Spinal cord (tissue), 10 donors: ENCODE measurements around the gene PPIG. TPM values are rescaled to one million over a fixed set of nuclear protein-coding genes. Genes with fewer than 3 reads are reported as not detected.
"Not testable (repeated sequence)": the region's sequence is repeated elsewhere in the genome, so short reads cannot be mapped to it uniquely, and the experiment has no call there.

Experiments
- DNase-seq, 6 donors: peaks; one replicate each; pipeline versions ENCODE4 v3.0.0 to v3.0.0-alpha.2; 2013 to 2015; ENCODE audit warnings: low spot score in 6 of 6, low read depth in 4 of 6
- H3K27ac ChIP-seq: one replicate; pipeline ENCODE4 v1.5.1; 2013; ENCODE audit warnings: low read depth, low read length, control low read depth
- H3K27me3 ChIP-seq: one replicate; pipeline ENCODE4 v1.6.1; 2013; ENCODE audit warnings: low read length; ENCODE audit not compliant: control insufficient read depth, insufficient read depth
- H3K36me3 ChIP-seq: one replicate; pipeline ENCODE4 v1.6.1; 2013; ENCODE audit warnings: low read length; ENCODE audit not compliant: control insufficient read depth, insufficient read depth
- H3K4me1 ChIP-seq: one replicate; pipeline ENCODE4 v1.6.1; 2013; ENCODE audit warnings: low read length; ENCODE audit not compliant: control insufficient read depth, insufficient read depth
- H3K4me3 ChIP-seq: one replicate; pipeline ENCODE4 v1.5.1; 2013; ENCODE audit warnings: low read depth, low read length, control low read depth
- H3K9me3 ChIP-seq: one replicate; pipeline ENCODE4 v1.6.1; 2013; ENCODE audit warnings: low read length; ENCODE audit not compliant: control insufficient read depth, insufficient read depth
- WGBS: methylation state at CpG from one replicate; pipeline ENCODE4 v1.1.5; 2013; ENCODE audit warnings: missing lambda C conversion rate; ENCODE audit not compliant: insufficient coverage; 5-methylcytosine and 5-hydroxymethylcytosine counted together
- polyA plus RNA-seq, 2 donors: library from polyadenylated mRNA; unstranded; fragments of 120-200 nt; gene quantifications; one replicate each; pipeline ENCODE4 v1.2.1, GENCODE V29; 2013; ENCODE audit not compliant: insufficient read length in 2 of 2
- total RNA-seq, 2 donors: library from RNA; depleted of rRNA in 1 of 2; stranded (reverse); fragments of 120-200 nt in 1 of 2; fragments of >200 nt in 1 of 2; gene quantifications; one replicate each; pipeline versions ENCODE4 v1.2.3 to v1.2.4, GENCODE V29; 2013 to 2014
- donor health status: healthy.

The PPIG gene
- total and polyA plus RNA-seq, 4 donors = 51.3 to 69.9 (median 56.3) TPM

- H3K36me3 ChIP-seq = peaks cover 2% of the 10 kb centered on the region
- peaks cover 2% of the 10 kb centered on the region for H3K9me3 ChIP-seq
- H3K27ac ChIP-seq = no peak overlapping the region
- WGBS = 88% methylated on average over 2 of the region's 3 CpGs
- H3K4me3 ChIP-seq = no peak overlapping the region
- DNase-seq = no peak
- no peaks in the 10 kb centered on the region for H3K4me1 ChIP-seq
- H3K27me3 ChIP-seq = no peaks in the 10 kb centered on the region
Observed at GRCh38 chr2:169684135-169684565, 100.0 kb downstream of the PPIG start.

- not testable (repeated sequence) for H3K27me3 ChIP-seq, H3K9me3 ChIP-seq, DNase-seq, H3K4me1 ChIP-seq, H3K27ac ChIP-seq, H3K4me3 ChIP-seq, H3K36me3 ChIP-seq
- WGBS = no CpG with 5 or more reads among the region's 2 CpGs
Observed at GRCh38 chr2:169684712-169685111, 100.6 kb downstream of the PPIG start.

GRCh38 chr2:169686825-169687224 lies 102.7 kb downstream of the PPIG start:
- WGBS = 100% methylated on average over 1 of the region's 4 CpGs

GRCh38 chr2:169687943-169688342 lies 103.8 kb downstream of the PPIG start:
- H3K9me3 ChIP-seq, H3K27ac ChIP-seq, H3K27me3 ChIP-seq, DNase-seq, H3K4me1 ChIP-seq, H3K4me3 ChIP-seq, H3K36me3 ChIP-seq: not testable (repeated sequence)

More at GRCh38 chr2:169686825-169687224, 102.7 kb downstream of the PPIG start:
- not testable (repeated sequence) for H3K4me3 ChIP-seq, DNase-seq, H3K27ac ChIP-seq, H3K36me3 ChIP-seq, H3K4me1 ChIP-seq, H3K9me3 ChIP-seq, H3K27me3 ChIP-seq

GRCh38 chr2:169690958-169691357 lies 106.8 kb downstream of the PPIG start:
- DNase-seq = no peak
- WGBS = no CpG with 5 or more reads among the region's 1 CpG
- Histone ChIP-seq H3K4me1 (peaks cover 10% of the 10 kb centered on the region), H3K4me3 (no peak overlapping the region), H3K27ac (no peak overlapping the region), H3K9me3 (peaks cover 8% of the 10 kb centered on the region), H3K36me3 (no peaks in the 10 kb centered on the region), H3K27me3 (no peaks in the 10 kb centered on the region)

Other genes starting within 250 kb of the PPIG start
- gene LRP2, start 221.8 kb upstream of the PPIG start, total RNA-seq = 1 to 10 TPM; 2.3 to 3.8 TPM
- 1 to 10 TPM; 3.3 to 7.4 TPM for gene LRP2, start 221.8 kb upstream of the PPIG start, polyA plus RNA-seq
- gene BBS5, start 104.9 kb upstream of the PPIG start, total RNA-seq = 10 to 100 TPM; 15.2 to 16.9 TPM
- 10 to 100 TPM; 18.0 to 18.8 TPM for gene BBS5, start 104.9 kb upstream of the PPIG start, polyA plus RNA-seq
- 1 to 10 TPM; 3.0 to 3.9 TPM for gene KLHL41, start 74.6 kb upstream of the PPIG start, total RNA-seq
- gene KLHL41, start 74.6 kb upstream of the PPIG start, polyA plus RNA-seq = 1 to 10 TPM; 2.5 to 6.3 TPM
- 10 to 100 TPM; 35.3 to 59.4 TPM for gene FASTKD1, start 10.5 kb upstream of the PPIG start, total RNA-seq
- gene FASTKD1, start 10.5 kb upstream of the PPIG start, polyA plus RNA-seq = 10 to 100 TPM; 32.6 to 38.4 TPM
- 1 to 10 TPM; 2.8 to 3.0 TPM for gene CFAP210, start 110.1 kb downstream of the PPIG start, total RNA-seq
- 1 to 10 TPM; 4.0 to 4.5 TPM for gene CFAP210, start 110.1 kb downstream of the PPIG start, polyA plus RNA-seq
- 10 to 100 TPM in 1 of 2 donors, 1 to 10 TPM in 1; 8.7 to 11.7 TPM for gene PHOSPHO2, start 110.1 kb downstream of the PPIG start, total RNA-seq
- 10 to 100 TPM in 1 of 2 donors, 1 to 10 TPM in 1; 9.5 to 11.1 TPM for gene PHOSPHO2, start 110.1 kb downstream of the PPIG start, polyA plus RNA-seq
- 10 to 100 TPM; 68.6 to 71.1 TPM for gene KLHL23, start 149.5 kb downstream of the PPIG start, total RNA-seq
- 10 to 100 TPM; 41.1 to 52.1 TPM for gene KLHL23, start 149.5 kb downstream of the PPIG start, polyA plus RNA-seq
- 100 to 1,000 TPM in 1 of 2 donors, 10 to 100 TPM in 1; 95.9 to 128 TPM for gene SSB, start 214.5 kb downstream of the PPIG start, total RNA-seq
- 100 to 1,000 TPM; 139 to 167 TPM for gene SSB, start 214.5 kb downstream of the PPIG start, polyA plus RNA-seq
- 10 to 100 TPM; 40.8 to 40.9 TPM for gene METTL5, start 240.6 kb downstream of the PPIG start, total RNA-seq
- gene METTL5, start 240.6 kb downstream of the PPIG start, polyA plus RNA-seq = 10 to 100 TPM; 52.4 to 64.0 TPM
- 100 to 1,000 TPM in 1 of 2 donors, 10 to 100 TPM in 1; 48.9 to 154 TPM for gene UBR3, start 243.1 kb downstream of the PPIG start, total RNA-seq
- 10 to 100 TPM; 47.7 to 51.1 TPM for gene UBR3, start 243.1 kb downstream of the PPIG start, polyA plus RNA-seq